Suppressor macrophage treated with lipopolysaccharide for 4 hours (primary cell): ENCODE data around the gene TXNRD2.
A peak's percentile ranks its signal among the peaks of the same experiment; 100 is the strongest.

Experiments used
- DNase-seq: peaks from one replicate; pipeline ENCODE4 v3.0.0-alpha.2; 2020

TXNRD2 gene

GRCh38 chr22:19903513-19903912, 38.1 kb downstream of the TXNRD2 start:
- DNase-seq: no peak

GRCh38 chr22:19903031-19903430, 38.6 kb downstream of the TXNRD2 start:
- DNase-seq: no peak

- DNase-seq: no peak
These were observed 39.3 kb downstream of the TXNRD2 start for GRCh38 chr22:19902245-19902715.

- no peak for DNase-seq
These were observed 39.9 kb downstream of the TXNRD2 start for GRCh38 chr22:19901577-19902244.

- DNase-seq: no peak
These were observed 40.7 kb downstream of the TXNRD2 start for GRCh38 chr22:19900707-19901436.

- DNase-seq: no peak
These were observed 42.6 kb downstream of the TXNRD2 start for GRCh38 chr22:19898831-19899567.

- no peak for DNase-seq
These were observed 43.5 kb downstream of the TXNRD2 start for GRCh38 chr22:19898145-19898544.

- no peak for DNase-seq
These were observed 43.9 kb downstream of the TXNRD2 start for GRCh38 chr22:19897726-19898125.

GRCh38 chr22:19896665-19897355, 44.8 kb downstream of the TXNRD2 start:
- no peak for DNase-seq

- DNase-seq: no peak
These were observed 46.3 kb downstream of the TXNRD2 start for GRCh38 chr22:19895160-19895849.

- no peak for DNase-seq
These were observed 48.3 kb downstream of the TXNRD2 start for GRCh38 chr22:19893363-19893762.

GRCh38 chr22:19892925-19893324, 48.7 kb downstream of the TXNRD2 start:
- no peak for DNase-seq

GRCh38 chr22:19892257-19892879, 49.2 kb downstream of the TXNRD2 start:
- DNase-seq: no peak

- peak; percentile 19 for DNase-seq
These were observed 50.0 kb downstream of the TXNRD2 start for GRCh38 chr22:19891317-19892256.

GRCh38 chr22:19890502-19891316, 50.9 kb downstream of the TXNRD2 start:
- no peak for DNase-seq

- DNase-seq: no peak
These were observed 51.7 kb downstream of the TXNRD2 start for GRCh38 chr22:19889951-19890350.

- no peak for DNase-seq
These were observed 53.4 kb downstream of the TXNRD2 start for GRCh38 chr22:19888131-19888746.

GRCh38 chr22:19887256-19887985, 54.2 kb downstream of the TXNRD2 start:
- DNase-seq: no peak
